HepG2 (cell line): ENCODE results near the gene CNR2.

Source experiments
- SIN3A ChIP-seq: IDR thresholded peaks from 2 replicates; pipeline ENCODE4 v1.6.1; 2011; ENCODE audit warnings: low read depth, mild to moderate bottlenecking, control low read depth, low read length, borderline replicate concordance
- TCF12 ChIP-seq, 2 experiments: fragments of 450-650 bp in 1 of 2; sonication (generic) in 1 of 2; formaldehyde crosslinking in 1 of 2; IDR thresholded peaks; 2 replicates each; pipeline versions ENCODE4 v1.6.1 to v1.8.0; 2017 to 2022; ENCODE audit warnings: antibody characterized with exemption in 1 of 2, mild to moderate bottlenecking in 1 of 2, missing genetic modification reagents in 1 of 2, moderate library complexity in 1 of 2

DNA sequence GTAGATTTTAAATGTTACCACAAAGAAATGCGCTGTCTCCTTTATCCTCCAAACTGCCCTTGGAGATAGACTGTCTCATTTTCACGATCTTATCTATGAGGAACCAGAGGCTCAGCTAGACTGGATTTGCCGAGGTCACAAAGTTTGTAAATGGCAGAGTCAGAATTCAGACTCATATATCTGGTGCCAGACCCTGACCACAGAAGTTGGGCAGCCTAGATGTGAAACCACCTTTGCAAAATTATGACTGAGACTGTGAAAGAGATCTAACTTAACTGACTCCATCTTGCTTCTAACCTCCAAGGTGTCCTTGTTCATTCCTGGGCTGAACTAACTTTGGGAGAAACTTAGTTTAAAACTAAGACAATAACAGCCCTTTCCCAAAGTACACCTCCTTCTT lies 14.1 kb downstream of the CNR2 start:
- TF ChIP-seq SIN3A (no peak), TCF12 (IDR thresholded peaks at IDR 0.05) (no peak), TCF12 (CRISPR knock-in tag; IDR thresholded peaks at IDR 0.05) (no peak)
